OCI-M1 (cell line): ENCODE data around the gene GNG12.

Experiments used
- DNase-seq: peaks from one replicate; lab custom pipeline; 2025; lab: John Stamatoyannopoulos, UW

GNG12 gene

GRCh38 chr1:67784545-67785186 is 48.6 kb downstream of the GNG12 start:
- no peak for DNase-seq

- DNase-seq, result no peak
Measured at GRCh38 chr1:67780637-67781036, 52.6 kb downstream of the GNG12 start.

GRCh38 chr1:67777440-67777839 is 55.8 kb downstream of the GNG12 start:
- no peak for DNase-seq

DNA sequence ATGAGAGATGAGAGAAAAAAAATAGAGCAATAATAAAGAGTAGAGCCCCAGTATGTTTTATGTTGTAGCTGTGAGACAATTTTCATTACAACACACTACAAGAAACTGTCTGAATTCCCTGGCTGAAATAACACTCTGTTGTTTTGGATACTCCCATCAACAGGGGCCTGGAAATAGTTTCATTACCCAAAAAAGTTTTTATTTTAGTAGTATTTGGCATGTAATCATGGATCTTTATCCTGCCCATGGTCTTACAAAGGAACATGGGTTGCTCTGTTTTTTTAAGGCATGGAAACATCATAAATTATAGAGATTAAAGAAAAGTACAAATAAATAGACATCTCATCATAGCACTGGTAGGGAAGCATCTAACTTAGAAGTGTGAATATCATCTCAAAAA is 56.3 kb downstream of the GNG12 start:
- DNase-seq, result no peak

DNA sequence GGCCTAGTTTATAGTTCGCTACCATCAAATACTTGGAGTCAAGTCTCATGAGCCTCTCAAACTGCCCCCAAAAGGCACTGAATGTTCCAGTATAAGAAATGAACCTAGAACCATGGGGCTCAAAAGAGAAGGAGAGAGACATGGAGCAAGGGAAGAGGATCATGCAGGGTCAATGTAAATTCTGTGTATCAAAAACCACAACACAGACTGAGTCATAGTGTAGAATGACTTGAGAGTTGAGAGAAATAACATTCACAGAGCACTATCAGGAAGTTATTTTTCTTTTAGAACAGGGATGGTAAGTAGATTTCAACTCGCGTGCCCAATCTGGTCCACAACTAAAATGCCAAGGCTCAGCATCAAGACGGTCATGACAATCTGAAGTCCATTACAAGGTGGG is 59.8 kb downstream of the GNG12 start:
- DNase-seq, result peak; percentile 11

- DNase-seq, result no peak
Measured at GRCh38 chr1:67771749-67772148, 61.5 kb downstream of the GNG12 start.

DNA sequence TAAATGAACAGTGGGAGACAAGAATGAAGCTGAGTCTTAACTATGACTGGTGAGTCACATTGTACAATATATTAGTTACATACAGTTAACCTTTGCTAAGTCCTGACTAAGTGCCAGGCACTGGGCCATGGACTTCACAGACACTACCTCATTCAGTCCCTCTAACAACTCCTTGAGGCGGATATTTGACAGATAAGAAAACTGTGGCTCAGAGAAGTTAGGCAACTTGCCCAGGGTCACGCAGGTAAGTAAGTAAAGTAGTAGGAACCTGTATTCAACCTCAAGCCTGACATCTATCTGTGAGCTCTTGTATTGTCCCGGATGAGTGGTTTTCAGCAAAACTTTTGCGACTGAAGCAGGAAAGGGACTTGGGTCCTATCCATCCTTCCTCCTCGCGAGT is 62.1 kb downstream of the GNG12 start:
- peak; percentile 14 for DNase-seq

DNA sequence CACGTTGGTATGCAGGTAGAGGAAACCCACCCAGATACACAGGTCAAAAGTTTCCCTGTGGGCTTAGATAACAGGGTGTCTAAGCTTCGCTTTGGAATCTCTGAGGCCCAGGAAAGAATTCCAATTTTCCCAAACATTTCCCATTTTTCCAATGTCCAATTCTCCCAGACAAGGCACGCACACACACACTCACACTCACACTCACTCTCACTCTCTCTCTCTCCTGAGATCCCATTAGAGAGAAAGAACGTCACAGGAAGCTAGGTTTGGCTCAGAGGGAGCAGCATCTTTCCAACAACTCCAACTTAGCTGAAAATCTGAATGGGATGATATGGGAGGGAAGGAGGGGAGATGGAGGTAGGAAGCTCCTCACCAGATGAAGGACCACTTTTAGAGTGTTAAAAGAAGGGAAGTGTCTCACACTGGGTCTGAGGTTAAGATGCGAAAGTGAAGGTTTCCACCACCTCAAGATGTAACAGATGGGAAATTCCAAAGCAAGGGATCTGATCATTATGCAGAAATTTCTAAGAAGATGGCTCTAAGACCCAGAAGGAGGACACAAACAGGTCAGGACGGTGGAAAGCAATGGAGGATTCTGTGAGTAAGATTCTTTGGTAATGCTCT is 63.5 kb downstream of the GNG12 start:
- no peak for DNase-seq

DNA sequence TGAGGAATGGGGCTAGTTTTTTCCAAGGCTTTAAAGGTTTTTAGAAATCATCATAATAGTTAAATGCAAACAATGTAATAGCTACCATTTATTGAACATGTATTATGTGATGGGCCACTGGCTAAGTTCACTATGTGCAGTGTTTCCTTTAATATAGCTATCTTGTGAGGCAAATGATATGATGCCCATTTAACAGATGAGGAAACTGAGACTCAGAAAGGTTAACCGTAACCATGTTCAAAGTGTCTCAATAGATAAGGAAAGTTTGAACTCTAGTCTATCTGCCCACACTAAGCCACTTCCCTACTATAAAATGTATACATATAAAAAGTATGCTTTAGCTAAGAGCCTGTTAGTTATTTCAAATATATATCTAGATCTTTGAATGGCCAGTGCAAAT is 64.8 kb downstream of the GNG12 start:
- no peak for DNase-seq

DNA sequence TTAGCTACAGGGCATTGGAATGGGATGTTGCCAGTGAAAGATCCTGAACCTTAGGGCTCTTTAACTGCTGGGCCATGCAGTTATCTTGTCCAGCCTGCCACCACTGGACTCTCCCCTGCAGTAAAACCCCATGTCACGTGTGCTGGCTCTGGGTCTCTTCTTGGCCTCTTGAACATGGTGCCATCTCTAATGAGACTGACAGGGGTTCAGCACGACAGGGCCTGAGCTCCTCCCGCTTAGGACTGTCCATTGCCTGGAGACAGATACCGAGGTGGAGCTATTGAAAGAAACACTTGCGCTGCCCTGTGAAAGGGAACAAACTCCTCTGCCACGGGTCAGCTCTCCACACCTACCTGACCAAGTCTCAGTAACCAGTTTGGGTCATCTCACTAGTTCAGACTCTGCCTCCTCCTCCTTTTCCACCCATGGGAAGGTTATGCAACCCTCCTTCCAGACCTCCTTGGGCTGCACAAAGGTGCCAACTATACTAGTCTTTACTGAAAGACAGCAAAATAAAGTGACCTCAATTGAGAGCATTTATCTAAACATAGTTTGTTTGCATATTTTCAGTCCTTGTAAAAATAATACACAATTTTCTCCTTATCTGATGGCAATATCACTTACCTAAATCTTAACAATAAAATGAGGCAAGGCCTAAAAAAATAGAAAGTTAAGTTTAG is 66.0 kb downstream of the GNG12 start:
- DNase-seq, result no peak

DNA sequence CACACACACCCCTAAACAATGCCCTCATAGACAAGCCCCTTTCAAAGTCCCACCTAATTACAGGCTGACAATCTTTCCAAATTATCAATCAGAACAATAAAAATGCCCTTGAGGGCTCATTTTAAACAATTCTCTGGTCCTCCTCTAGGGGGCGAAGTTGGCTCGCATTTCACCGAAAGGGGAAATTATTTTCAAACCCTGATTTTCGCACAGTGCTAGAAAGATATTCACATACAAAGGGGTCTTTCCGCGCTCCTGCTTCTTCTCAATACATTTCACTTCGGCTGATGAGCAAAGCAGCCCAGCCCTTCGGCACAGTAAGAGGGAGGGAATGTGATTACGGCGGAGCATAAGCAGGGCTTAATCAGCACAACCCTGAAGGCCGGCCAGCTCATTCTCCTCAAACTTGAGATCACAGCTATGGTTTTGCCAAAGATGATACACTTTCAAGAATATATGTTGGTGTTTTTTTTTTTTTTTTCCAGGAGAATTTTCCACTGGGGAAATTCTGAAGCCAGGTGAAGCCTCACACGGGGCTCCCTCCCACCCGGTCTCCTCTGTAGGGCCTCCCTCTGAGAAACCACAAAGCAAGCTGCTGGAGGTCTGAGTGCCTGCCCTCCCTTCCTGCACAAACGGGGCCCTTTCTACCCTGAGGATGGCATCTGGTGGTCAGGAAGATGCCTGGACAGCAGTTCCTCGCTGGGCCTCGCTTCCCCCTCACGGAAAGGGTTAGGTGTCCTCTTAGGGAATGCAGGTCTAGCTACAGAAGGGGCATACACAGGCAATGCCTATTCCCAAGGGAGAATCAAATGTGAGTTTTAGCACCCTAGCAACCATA is 66.9 kb downstream of the GNG12 start:
- peak; percentile 73 for DNase-seq

GRCh38 chr1:67764633-67765032 is 68.6 kb downstream of the GNG12 start:
- no peak for DNase-seq

DNA sequence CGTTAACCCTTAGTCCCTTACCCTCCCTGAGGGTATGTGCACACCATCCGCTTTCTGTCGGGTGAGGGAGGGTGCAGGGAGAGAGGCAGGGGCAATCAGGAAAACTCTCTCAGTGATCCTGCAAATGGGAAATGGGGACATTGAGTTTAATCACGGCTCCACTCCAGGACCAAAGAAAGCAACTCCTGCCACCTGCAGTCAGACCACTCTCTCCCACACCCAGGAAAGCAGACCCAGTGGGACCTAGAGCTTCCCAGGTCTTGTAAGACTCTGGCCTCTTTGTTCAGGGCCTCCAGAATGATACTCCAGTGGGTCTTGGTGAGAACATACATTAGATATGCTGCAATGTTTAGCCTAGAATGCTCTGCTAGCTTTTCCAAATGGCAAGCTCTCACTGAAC is 71.5 kb downstream of the GNG12 start:
- no peak for DNase-seq

DNA sequence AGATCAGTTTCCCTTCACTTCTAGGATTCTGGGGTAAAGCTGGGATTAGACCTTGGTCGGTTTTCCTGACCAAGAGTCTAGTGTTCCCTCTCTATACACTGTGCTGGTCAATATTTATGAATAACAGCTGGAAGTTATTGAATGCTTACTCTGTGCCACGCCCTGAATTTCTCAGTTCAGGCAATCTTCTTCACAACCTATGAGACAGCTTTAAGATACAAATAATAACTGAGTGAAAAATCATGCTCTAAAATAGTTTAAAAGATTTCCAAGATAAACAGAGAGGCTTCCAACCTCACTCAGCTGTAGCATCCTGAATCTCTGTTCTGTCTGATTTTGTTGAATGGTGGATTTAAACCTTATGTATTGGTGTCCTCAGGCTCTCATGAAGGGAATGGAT is 72.2 kb downstream of the GNG12 start:
- no peak for DNase-seq

- DNase-seq, result peak; percentile 80
Measured at GRCh38 chr1:67760030-67760821, 73.0 kb downstream of the GNG12 start.

- DNase-seq, result no peak
Measured at GRCh38 chr1:67759692-67760029, 73.6 kb downstream of the GNG12 start.

- DNase-seq, result no peak
Measured at GRCh38 chr1:67759066-67759465, 74.2 kb downstream of the GNG12 start.

DNA sequence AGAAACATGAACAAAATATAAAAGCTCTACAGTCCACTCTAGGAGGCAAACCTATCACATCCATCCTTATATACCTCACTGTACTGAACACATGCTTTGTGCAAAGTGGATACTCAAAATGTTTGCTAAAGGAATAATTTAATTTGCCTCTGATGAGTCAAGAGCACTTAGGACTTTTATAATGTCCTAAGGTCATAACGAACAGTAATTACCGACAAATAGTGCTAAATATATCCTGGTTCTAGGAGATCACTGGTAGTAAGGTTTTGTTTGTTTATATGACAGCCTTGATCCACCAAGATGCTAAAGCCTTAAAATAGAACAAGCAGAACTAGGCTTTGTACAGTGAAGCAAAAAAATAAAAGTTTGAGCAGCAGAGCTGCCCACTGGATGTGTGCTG is 77.6 kb downstream of the GNG12 start:
- no peak for DNase-seq

DNA sequence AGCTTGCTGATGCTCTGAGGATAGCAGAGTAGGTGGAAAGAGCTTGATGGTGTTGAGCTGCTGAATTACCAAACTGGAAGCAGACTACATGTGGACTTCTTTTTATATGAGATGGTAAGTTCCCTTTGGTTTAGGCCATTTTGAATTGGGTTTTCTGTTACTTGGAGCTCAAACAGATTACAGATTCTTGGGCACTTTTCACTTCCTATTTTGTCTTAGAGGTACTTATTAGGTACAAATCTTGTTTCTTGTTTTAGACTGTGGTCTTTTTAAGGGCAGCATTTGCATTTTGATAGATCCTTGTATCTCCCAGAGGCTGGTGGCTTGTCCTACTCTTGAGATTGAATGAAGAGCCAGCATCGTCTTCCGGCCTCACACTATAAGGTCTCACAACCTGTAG is 78.1 kb downstream of the GNG12 start:
- no peak for DNase-seq

GRCh38 chr1:67754526-67754920 is 78.7 kb downstream of the GNG12 start:
- DNase-seq, result no peak

- DNase-seq, result no peak
Measured at GRCh38 chr1:67753776-67754525, 79.3 kb downstream of the GNG12 start.
